ENCODE measurements around the gene SPO11. TPM values are rescaled to one million over a fixed set of nuclear protein-coding genes. Genes with fewer than 3 reads are reported as not detected.

Gene SPO11
- total RNA-seq, 4 donors from 2014 or later = not detected

DNA sequence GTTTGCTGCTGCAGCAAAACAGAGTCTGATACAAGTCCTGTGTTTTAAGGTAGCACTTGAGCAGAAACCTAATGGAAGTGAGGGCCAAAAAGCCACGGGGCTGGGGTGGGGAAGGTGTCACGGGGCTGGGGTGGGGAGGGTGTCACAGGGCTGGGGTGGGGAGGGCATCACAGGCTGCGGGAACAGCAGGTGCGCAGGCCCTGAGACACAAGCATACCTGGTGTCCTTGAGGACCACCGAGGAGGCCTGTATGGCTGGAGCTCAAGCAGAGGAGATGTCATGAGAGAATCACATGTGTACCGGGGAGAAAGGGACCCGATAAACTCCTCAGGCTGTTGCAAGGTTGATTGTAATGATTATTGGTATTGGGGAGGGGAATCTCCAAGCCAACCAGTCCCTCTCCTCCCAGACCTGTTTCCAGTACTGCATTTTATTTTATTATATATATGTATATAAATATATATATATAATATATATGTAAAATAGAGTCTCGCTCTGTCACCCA lies 13.6 kb upstream of the SPO11 start:
- no peak overlapping the region for H3K27ac ChIP-seq
- H3K4me1 ChIP-seq = no peaks in the 10 kb centered on the region
- H3K27me3 ChIP-seq = no peaks in the 10 kb centered on the region
- no peaks in the 10 kb centered on the region for H3K36me3 ChIP-seq
- no peak for DNase-seq
- intact Hi-C loops (cut with DNase I; ENCODE audit: low total_unique reads) = no loop called here
- TF ChIP-seq, protein P1, sequence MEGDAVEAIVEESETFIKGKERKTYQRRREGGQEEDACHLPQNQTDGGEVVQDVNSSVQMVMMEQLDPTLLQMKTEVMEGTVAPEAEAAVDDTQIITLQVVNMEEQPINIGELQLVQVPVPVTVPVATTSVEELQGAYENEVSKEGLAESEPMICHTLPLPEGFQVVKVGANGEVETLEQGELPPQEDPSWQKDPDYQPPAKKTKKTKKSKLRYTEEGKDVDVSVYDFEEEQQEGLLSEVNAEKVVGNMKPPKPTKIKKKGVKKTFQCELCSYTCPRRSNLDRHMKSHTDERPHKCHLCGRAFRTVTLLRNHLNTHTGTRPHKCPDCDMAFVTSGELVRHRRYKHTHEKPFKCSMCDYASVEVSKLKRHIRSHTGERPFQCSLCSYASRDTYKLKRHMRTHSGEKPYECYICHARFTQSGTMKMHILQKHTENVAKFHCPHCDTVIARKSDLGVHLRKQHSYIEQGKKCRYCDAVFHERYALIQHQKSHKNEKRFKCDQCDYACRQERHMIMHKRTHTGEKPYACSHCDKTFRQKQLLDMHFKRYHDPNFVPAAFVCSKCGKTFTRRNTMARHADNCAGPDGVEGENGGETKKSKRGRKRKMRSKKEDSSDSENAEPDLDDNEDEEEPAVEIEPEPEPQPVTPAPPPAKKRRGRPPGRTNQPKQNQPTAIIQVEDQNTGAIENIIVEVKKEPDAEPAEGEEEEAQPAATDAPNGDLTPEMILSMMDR (IDR thresholded peaks at IDR 0.05) = no peak
- TF ChIP-seq POLR2A (IDR thresholded peaks at IDR 0.05) = no peak
- no peaks in the 10 kb centered on the region for H3K9me3 ChIP-seq
- H3K4me3 ChIP-seq = no peak overlapping the region

DNA sequence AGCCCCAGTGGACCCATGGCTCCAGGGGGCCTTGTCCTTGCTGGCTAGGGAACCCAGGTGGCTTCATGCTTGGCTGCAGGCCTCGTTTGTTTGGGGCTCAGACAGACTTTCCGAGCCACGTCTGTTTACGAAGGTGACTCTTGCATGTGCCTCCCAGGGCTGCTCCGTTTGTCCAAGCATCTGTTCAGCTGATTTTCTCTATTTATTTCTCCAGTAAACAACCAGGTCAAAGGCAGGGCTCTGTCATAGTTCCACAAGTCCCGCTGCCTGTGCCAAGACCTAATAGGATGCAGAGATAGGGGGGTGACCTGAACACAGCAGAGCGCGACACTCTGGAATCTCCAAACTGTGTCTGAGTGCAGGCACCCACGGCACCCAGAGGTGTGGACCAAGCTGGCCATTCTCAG lies 12.8 kb upstream of the SPO11 start:
- H3K27me3 ChIP-seq = no peaks in the 10 kb centered on the region
- no peaks in the 10 kb centered on the region for H3K9me3 ChIP-seq
- H3K36me3 ChIP-seq = no peaks in the 10 kb centered on the region
- no peak overlapping the region for H3K4me3 ChIP-seq
- TF ChIP-seq POLR2A (IDR thresholded peaks at IDR 0.05) = no peak
- TF ChIP-seq, protein P1 (IDR thresholded peaks at IDR 0.05) = no peak
- DNase-seq = no peak
- intact Hi-C loops (cut with DNase I; ENCODE audit: low total_unique reads) = no loop called here
- H3K27ac ChIP-seq = no peak overlapping the region
- H3K4me1 ChIP-seq = no peaks in the 10 kb centered on the region

DNA sequence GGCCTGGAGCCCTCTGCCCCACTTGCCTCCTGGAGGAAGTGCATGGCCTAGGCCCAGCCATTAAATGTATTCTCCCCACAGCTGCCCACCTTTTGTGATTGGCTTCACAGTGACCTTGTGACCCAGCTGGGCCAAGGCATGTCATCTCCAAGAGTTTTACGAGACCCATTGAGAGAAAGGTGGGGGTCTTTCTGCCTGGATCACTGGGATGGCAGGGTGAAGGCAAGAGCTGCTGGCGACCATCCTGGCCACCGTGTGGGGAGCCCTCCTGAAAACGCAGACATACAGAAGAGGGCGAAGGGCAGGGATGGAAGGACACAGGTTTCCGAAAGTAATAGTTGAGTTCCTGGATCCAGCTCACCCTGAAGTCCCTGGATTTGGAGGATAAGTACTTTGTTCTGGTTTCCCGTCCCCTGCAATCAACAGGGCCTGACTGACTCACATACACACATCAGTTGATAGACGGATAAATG lies 12.3 kb upstream of the SPO11 start:
- Histone ChIP-seq H3K27me3 (no peaks in the 10 kb centered on the region), H3K27ac (no peak overlapping the region), H3K4me1 (no peaks in the 10 kb centered on the region), H3K4me3 (no peak overlapping the region), H3K9me3 (no peaks in the 10 kb centered on the region), H3K36me3 (no peaks in the 10 kb centered on the region)
- no peak for DNase-seq
- intact Hi-C loops (cut with DNase I; ENCODE audit: low total_unique reads) = no loop called here
- TF ChIP-seq, protein P1 (IDR thresholded peaks at IDR 0.05) = no peak
- TF ChIP-seq POLR2A (IDR thresholded peaks at IDR 0.05) = no peak

DNA sequence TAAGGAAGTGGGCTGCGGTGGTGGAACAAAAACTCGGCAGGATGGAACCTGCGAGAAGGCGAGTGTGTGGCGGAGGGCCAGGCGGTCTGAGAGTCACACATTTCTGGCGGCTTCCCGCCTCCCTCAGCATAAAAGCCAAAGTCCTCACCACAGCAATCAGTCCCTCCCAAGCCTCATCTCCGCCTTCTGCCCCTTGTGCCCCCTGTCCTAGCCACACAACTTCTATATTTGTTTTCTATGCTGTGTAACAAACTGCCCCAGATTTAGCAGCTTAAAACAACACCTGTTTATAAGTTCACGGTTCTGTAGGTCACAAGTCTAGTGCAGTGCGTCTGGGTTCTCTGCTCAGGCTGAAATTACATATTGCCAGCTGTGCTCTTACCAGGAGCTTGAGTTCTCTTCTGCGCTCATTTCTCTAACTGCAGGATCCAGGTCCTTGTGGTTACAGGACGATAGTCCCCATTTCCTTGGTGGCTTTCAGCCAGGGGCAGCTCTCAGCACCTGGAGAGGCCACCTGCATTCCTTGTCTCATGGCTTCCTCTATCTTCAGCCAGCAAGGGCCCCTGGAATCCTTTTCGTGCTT lies 11.7 kb upstream of the SPO11 start:
- no peaks in the 10 kb centered on the region for H3K36me3 ChIP-seq
- TF ChIP-seq, protein P1 (IDR thresholded peaks at IDR 0.05) = no peak
- TF ChIP-seq POLR2A (IDR thresholded peaks at IDR 0.05) = no peak
- no peaks in the 10 kb centered on the region for H3K9me3 ChIP-seq
- no peak overlapping the region for H3K27ac ChIP-seq
- no peak for DNase-seq
- no peak overlapping the region for H3K4me3 ChIP-seq
- intact Hi-C loops (cut with DNase I; ENCODE audit: low total_unique reads) = no loop called here
- H3K27me3 ChIP-seq = no peaks in the 10 kb centered on the region
- no peaks in the 10 kb centered on the region for H3K4me1 ChIP-seq

DNA sequence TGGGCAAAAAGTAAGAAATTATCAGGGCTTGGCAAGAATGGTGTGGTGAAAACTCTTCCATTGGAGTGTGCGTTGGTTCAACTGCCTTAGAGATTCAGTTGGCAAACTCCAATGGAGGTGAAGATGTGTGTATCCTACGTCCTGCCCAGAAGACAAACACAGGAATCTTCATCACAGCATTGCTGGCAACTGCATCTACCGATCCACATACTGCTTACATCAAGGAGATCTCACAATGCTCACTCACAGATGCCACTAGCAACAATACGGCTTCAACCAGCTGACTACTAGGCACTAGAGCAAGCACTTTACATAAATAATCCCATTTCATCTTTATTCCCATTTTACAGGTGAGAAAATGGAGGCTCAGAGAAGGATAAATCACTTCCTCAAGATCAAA lies 10.0 kb upstream of the SPO11 start:
- no peaks in the 10 kb centered on the region for H3K9me3 ChIP-seq
- H3K4me3 ChIP-seq = no peak overlapping the region
- no peaks in the 10 kb centered on the region for H3K36me3 ChIP-seq
- no peak for TF ChIP-seq POLR2A (IDR thresholded peaks at IDR 0.05)
- TF ChIP-seq, protein P1 (IDR thresholded peaks at IDR 0.05) = no peak
- no peak overlapping the region for H3K27ac ChIP-seq
- H3K27me3 ChIP-seq = no peaks in the 10 kb centered on the region
- intact Hi-C loops (cut with DNase I; ENCODE audit: low total_unique reads) = no loop called here
- H3K4me1 ChIP-seq = no peaks in the 10 kb centered on the region
- DNase-seq = no peak
